K562 (cell line): ENCODE results near the gene FUT2. TPM values are rescaled to one million over a fixed set of nuclear protein-coding genes. Genes with fewer than 3 reads are reported as not detected.
A peak's percentile ranks its signal among the peaks of the same experiment; 100 is the strongest.

ENCODE experiments used
- ADNP ChIP-seq: fragments of 200-800 bp; sonication (Bioruptor generic); IDR thresholded peaks from 2 replicates; pipeline ENCODE4 v1.6.1; 2016; ENCODE audit warnings: missing genetic modification characterization, missing compliant biosample characterization
- CBX8 ChIP-seq: fragments of 200-600 bp; sonication (generic); IDR thresholded peaks from 2 replicates; pipeline ENCODE4 v1.6.1; 2012; ENCODE audit warnings: borderline replicate concordance, mixed run types, low read depth, mild to moderate bottlenecking, moderate library complexity, mixed read lengths, low read length, control low read depth, inconsistent platforms; ENCODE audit not compliant: poor library complexity, severe bottlenecking; ENCODE audit errors: extremely low read depth
- CCAR2 ChIP-seq: fragments of 200-400 bp; formaldehyde crosslinking; IDR thresholded peaks from 2 replicates; pipeline ENCODE4 v1.6.1; 2017; ENCODE audit warnings: mild to moderate bottlenecking, low read depth, low read length
- HES1 ChIP-seq: fragments of 450-650 bp; IDR thresholded peaks from 2 replicates; pipeline ENCODE4 v1.6.1; 2016; ENCODE audit warnings: low read depth, mild to moderate bottlenecking, moderate library complexity
- IFI16 ChIP-seq: fragments of 250-450 bp; sonication (Bioruptor Pico); IDR thresholded peaks from 2 replicates; pipeline ENCODE4 v2.1.2; 2022; ENCODE audit warnings: mild to moderate bottlenecking, inconsistent platforms
- NFIC ChIP-seq: fragments of 450-650 bp; IDR thresholded peaks from 2 replicates; pipeline ENCODE4 v1.6.1; 2017; ENCODE audit warnings: mild to moderate bottlenecking, inconsistent platforms
- NR2C2 ChIP-seq, 2 experiments: fragments of 200-800 bp in 1 of 2; sonication (Bioruptor generic) in 1 of 2; sonication (generic) in 1 of 2; formaldehyde crosslinking in 1 of 2; IDR thresholded peaks; 2 replicates each; pipeline versions ENCODE4 v1.6.1 to v1.8.0; 2016 to 2022; ENCODE audit warnings: mild to moderate bottlenecking in 1 of 2, missing compliant biosample characterization in 1 of 2, missing genetic modification characterization in 1 of 2, missing genetic modification reagents in 1 of 2
- SMAD4 ChIP-seq: fragments of 250-450 bp; sonication (Bioruptor Pico); conservative IDR thresholded peaks from 2 replicates; pipeline ENCODE4 v1.8.0; 2021; ENCODE audit warnings: inconsistent platforms, mild to moderate bottlenecking, moderate library complexity
- SRF ChIP-seq, 2 experiments: fragments of 250-450, 450-650 bp in 1 of 2; sonication (Bioruptor Pico) in 1 of 2; sonication (generic) in 1 of 2; formaldehyde crosslinking; IDR thresholded peaks; 2 replicates each; pipeline versions ENCODE4 v1.5.0 to v1.5.1; 2020 to 2022; ENCODE audit warnings: mild to moderate bottlenecking in 1 of 2, missing genetic modification reagents in 1 of 2
- STAG1 ChIP-seq: sonication (generic); formaldehyde crosslinking; IDR thresholded peaks from 2 replicates; pipeline ENCODE4 v1.5.0; 2020; ENCODE audit warnings: missing genetic modification reagents, borderline replicate concordance
- YY1 ChIP-seq, 3 experiments: IDR thresholded peaks; 2 replicates each; pipeline ENCODE4 v1.6.1; 2011; ENCODE audit warnings: low read length in 2 of 3, mild to moderate bottlenecking in 2 of 3, moderate library complexity in 2 of 3, borderline replicate concordance in 1 of 3, control low read depth in 1 of 3, low read depth in 1 of 3; ENCODE audit not compliant: insufficient read depth in 3 of 3, insufficient replicate concordance in 2 of 3, control insufficient read depth in 1 of 3, insufficient read length in 1 of 3; ENCODE audit errors: extremely low read depth in 1 of 3
- ZBTB2 ChIP-seq: fragments of 450-650 bp; IDR thresholded peaks from 2 replicates; pipeline ENCODE4 v1.6.1; 2016; ENCODE audit warnings: antibody characterized with exemption
- ZBTB9 ChIP-seq: fragments of 450-650 bp; formaldehyde crosslinking; IDR thresholded peaks from 2 replicates; pipeline ENCODE4 v1.4.0; 2020; ENCODE audit warnings: mild to moderate bottlenecking, moderate library complexity
- ZNF133 ChIP-seq: fragments of 250-450 bp; sonication (Bioruptor Pico); IDR thresholded peaks from 2 replicates; pipeline ENCODE4 v1.4.0; 2020; ENCODE audit warnings: mild to moderate bottlenecking
- ZNF445 ChIP-seq: fragments of 250-450 bp; sonication (Bioruptor Pico); IDR thresholded peaks from 2 replicates; pipeline ENCODE4 v1.4.0; 2020; ENCODE audit warnings: low read depth, mild to moderate bottlenecking, moderate library complexity
- ZNF592 ChIP-seq: fragments of 450-650 bp; IDR thresholded peaks from 2 replicates; pipeline ENCODE4 v1.6.1; 2017; ENCODE audit warnings: antibody characterized with exemption, mild to moderate bottlenecking
- polyA plus RNA-seq, 8 experiments: library from polyadenylated mRNA; depleted of rRNA in 4 of 8; stranded (reverse) in 5 of 8; unstranded in 3 of 8; fragments of >200 nt; fragmentation: Nextera tagmentation in 2 of 8; fragmentation: Illumina TruSeq in 1 of 8; extraction: Ambion mirVana in 2 of 8; extraction: Trizol in 1 of 8; gene quantifications; 2 replicates each; pipeline versions ENCODE4 v1.2.1 to v1.2.3, GENCODE V29; 2011 to 2014; ENCODE audit warnings: inconsistent platforms in 1 of 8, missing spikeins in 1 of 8
- total RNA-seq, 7 experiments: library from RNA; depleted of rRNA in 6 of 7; stranded (reverse); fragments of >200 nt in 6 of 7; fragmentation: Illumina TruSeq in 2 of 7; extraction: Trizol in 2 of 7; gene quantifications; 2 replicates each; pipeline versions ENCODE4 v1.2.1 to v1.2.3, GENCODE V29; 2011 to 2021; ENCODE audit warnings: low replicate concordance in 1 of 7

FUT2 gene
- total and polyA plus RNA-seq, 9 of the 15 experiments (the other 6 are each of a cell fraction or from before 2014, with no cell fraction given): 0.03 to 0.04 TPM; not detected in 7

GRCh38 chr19:48724796-48725753, 29.3 kb downstream of the FUT2 start (continued):
- TF ChIP-seq YY1 (IDR thresholded peaks at IDR 0.05; ENCODE audit: borderline replicate concordance in 1 of 3, control insufficient read depth in 1 of 3, extremely low read depth in 1 of 3, insufficient read depth in 3 of 3, insufficient read length in 1 of 3, insufficient replicate concordance in 2 of 3, low read depth in 1 of 3, low read length in 2 of 3) (no peak), HES1 (no peak), ZBTB2 (peak; percentile 27; the same call in 1 of the 2 replicates), STAG1 (CRISPR knock-in tag) (no peak), IFI16 (CRISPR knock-in tag) (no peak), NFIC (peak; percentile 96), CCAR2 (no peak), ZBTB9 (CRISPR knock-in tag) (no peak), ZNF592 (peak; percentile 65), CBX8 (no peak), SMAD4 (CRISPR knock-in tag) (0 out of 2 replicates have a peak, but pooled peaks have one; percentile 26), ZNF133 (CRISPR knock-in tag) (no peak), SRF (CRISPR knock-in tag; IDR thresholded peaks at IDR 0.05) (no peak), ADNP (no peak), NR2C2 (CRISPR knock-in tag; IDR thresholded peaks at IDR 0.05) (no peak), NR2C2 (tag; IDR thresholded peaks at IDR 0.05) (peak; percentile 82), ZNF445 (CRISPR knock-in tag) (no peak)
